GM12801 (cell line): ENCODE results near the gene TCF19.

ENCODE experiments used
- TF ChIP-seq, protein P1 (sequence below): IDR thresholded peaks from one replicate; pipeline ENCODE4 v1.5.1; 2011; ENCODE audit warnings: control low read depth; ENCODE audit not compliant: insufficient read length; ENCODE audit errors: extremely low read depth

Gene TCF19

DNA sequence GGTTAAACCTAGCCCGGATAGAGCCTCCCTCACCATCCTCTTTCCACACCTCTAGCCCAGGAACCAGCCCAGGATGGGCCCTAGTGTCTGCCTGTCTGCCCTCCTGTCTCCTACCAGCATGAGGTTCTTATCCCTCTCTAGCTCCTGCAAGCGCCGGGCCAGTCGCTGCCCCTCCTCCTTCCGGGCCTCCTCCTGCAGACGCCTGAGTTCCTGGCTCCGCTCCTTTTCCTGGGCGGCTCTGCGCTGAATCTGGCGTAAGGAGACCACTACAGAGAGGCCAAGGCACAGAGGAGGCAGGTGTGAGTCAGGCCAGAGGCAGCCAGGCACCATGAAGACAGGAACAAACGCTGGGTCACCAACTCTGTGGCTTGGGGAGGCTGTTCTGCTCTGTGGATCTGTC lies 15.2 kb upstream of the TCF19 start:
- TF ChIP-seq, protein P1, sequence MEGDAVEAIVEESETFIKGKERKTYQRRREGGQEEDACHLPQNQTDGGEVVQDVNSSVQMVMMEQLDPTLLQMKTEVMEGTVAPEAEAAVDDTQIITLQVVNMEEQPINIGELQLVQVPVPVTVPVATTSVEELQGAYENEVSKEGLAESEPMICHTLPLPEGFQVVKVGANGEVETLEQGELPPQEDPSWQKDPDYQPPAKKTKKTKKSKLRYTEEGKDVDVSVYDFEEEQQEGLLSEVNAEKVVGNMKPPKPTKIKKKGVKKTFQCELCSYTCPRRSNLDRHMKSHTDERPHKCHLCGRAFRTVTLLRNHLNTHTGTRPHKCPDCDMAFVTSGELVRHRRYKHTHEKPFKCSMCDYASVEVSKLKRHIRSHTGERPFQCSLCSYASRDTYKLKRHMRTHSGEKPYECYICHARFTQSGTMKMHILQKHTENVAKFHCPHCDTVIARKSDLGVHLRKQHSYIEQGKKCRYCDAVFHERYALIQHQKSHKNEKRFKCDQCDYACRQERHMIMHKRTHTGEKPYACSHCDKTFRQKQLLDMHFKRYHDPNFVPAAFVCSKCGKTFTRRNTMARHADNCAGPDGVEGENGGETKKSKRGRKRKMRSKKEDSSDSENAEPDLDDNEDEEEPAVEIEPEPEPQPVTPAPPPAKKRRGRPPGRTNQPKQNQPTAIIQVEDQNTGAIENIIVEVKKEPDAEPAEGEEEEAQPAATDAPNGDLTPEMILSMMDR: no peak

DNA sequence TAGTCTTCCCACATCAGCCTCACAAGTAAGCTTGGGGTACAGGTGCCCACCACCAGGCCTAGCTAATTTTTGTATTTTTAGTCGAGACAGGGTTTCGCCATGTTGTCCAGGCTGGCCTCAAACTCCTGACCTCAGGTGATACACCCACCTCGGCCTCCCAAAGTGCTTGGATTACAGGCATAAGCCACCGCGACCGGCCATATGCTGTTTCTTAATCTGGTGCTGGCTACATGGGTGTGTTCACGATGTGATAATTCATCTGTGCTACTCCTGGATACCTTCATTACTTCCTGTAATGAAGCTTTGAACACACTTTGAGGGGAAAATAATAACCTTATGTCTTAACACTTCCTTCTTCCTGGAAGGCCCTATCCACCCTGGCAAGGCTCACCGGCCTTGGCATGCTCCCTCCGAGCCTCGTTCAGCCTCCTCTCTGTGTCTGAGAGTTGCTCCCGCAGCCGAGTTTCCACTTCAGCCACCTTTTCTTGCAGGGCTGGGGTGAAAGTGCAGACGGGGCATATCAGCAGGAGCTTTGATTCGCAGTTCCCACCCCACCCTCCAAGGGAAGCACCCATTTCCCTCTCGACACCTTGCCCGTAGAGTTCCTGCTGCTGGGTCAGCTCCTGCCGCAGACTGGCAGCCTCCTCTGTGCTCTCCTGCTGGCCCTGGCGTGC lies 14.0 kb upstream of the TCF19 start:
- TF ChIP-seq, protein P1: no peak

DNA sequence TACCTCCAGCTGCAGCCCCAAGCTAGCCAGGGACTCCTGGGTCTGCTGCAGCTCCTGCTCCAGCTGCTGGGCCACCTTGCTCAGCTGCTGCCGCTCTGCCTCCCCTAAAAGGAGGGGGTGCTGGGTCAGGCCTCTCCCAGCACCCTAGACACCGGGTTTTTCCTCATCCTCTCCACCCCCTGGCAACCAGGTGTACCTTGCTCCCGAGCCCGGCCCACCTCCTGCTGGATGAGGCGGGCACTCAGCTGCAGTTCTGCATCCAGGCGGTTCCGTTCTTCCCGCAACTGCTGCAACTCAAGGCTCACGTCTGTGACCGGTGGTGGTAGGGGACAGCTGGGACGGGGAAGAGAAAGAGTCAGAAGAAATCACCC lies 13.4 kb upstream of the TCF19 start:
- TF ChIP-seq, protein P1: no peak

DNA sequence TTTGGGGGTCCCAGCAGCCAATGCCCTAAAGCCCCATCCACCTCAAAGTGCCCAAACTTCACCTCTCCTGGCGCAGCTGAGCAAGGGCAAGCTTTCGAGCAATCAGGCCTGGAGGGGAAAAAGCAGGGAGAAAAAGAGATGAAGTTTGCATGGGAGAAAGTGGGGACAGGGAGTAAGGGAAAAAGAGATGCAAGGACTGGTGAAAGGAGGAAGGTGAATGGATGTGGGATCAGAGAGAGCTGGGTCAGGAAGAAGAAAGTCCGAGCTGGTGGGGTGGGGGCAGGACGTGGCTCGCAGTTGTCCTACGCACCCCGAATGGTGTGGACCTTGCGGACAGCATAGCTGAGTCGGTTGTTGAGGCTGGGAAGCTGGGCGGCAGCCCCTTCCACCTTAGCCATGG lies 13.0 kb upstream of the TCF19 start:
- TF ChIP-seq, protein P1: no peak

DNA sequence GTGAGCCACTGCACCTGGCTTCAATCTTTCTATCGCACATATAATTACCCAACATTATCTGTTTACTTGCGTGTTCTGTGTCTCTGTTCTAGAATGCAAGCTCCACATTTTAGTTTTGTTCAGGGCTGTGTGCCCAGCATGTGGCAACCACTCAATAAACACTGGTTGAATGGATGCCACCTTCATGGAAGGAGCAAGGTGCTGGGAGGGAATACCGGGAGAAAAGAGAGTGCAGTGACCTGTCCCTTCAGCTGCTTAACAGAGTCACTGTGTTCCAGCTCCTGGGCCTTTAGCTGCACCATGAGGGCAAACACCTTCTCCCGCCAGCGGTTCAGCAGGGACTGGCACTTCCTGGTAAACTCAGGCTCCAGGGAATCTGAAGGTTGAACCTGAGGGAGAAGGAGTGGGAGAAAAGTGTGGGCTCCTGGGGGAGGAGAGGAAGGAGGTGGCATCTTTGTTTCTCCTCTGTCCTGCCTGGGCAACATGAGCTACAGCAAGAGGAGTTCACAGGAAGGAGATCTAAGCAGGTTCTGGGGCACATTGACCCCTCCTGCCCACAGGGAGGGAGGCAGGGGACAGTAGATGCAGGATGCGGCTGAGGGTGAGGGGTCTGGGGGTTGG lies 8.5 kb upstream of the TCF19 start:
- TF ChIP-seq, protein P1: no peak

DNA sequence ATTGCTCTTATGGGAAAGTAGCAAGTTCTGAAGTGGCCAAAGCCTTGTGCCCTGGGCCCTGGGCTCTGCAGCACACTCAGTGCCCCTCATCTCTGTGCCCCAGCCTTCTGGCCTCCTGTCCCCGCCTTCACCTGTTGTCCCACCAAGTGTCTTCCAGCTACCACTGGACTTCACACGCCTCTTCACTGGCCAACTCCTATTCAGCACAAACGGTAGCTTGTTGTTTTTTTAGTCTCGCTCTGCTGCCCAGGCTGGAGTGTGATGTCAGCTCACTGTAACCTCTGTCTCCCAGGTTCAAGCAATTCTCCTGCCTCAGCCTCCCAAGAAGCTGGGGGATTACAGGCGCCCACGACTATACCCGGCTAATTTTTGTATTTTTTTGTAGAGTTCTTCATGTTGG lies 5.6 kb upstream of the TCF19 start:
- TF ChIP-seq, protein P1: no peak

DNA sequence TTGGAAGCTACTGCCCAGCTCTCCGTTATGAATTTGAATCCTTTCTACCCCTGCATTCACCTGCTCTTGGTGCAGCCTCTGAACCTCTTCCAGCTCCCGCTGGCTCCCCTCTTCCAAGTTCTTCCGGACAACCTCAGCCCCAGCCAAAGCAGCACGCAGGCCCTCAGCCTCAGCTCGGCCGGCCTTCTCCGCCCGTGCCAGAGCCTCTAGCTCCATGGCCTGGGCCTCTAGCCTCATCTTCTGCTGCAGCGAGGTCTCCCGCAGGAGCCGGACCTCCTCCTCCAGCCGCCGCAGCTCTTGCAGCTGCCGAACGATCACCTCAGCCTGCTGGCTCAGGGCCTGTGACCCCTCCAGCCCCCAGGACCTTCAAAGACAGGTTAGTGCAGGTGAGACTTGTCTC lies 4.0 kb upstream of the TCF19 start:
- TF ChIP-seq, protein P1: no peak
